GM12875 (cell line): ENCODE data around the gene SLC25A44.

ENCODE experiments used
- H3K4me3 ChIP-seq: one replicate; pipeline ENCODE4 v1.5.1; 2011; ENCODE audit warnings: low read depth, low read length, control low read depth
- CTCF ChIP-seq: IDR thresholded peaks from 2 replicates; pipeline ENCODE4 v1.5.1; 2011; ENCODE audit warnings: low read depth, mild to moderate bottlenecking, control low read depth, inconsistent platforms, low read length, moderate library complexity, borderline replicate concordance; ENCODE audit not compliant: insufficient read depth

The SLC25A44 gene

DNA sequence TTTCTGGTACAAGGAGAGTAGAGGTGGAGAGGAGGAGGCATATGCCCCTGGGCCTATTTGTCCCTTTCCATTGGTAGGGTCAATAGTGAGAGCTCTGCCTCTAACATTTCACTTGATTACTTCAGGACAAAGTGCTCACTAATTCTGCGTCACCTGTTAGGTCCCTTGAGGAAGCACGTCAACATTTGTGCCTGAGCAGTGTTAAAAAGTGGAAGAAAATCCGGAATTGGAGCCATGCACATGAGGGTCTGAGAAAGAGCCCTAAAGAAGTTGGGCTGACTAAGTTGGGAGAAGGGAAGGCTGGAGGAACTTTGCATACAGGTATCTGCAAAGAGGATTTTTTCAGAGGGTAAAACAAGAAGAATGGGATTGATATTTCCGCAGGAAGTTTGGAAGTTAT is 1.9 kb downstream of the SLC25A44 start:
- TF ChIP-seq CTCF = no peak
- H3K4me3 ChIP-seq = no peak overlapping the region

DNA sequence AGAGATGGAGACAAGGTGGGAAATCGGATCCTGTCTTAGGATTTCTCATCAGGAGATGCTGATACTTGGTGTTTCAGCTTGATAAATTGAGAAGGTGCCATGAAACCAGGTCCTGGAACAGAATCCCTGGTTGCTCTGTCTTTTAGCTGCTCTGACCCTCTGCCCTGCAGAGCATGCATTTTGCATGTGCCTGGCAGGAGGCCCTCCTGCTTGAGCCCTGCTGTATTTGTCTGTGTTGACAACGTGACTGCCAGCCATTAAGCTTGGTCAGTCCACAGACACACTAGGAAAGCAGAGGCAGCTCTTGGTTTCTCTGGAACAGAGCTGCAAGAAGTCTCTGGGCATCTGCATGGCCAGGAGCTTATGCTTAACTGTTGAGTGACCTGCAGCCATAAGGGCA is 2.5 kb downstream of the SLC25A44 start:
- H3K4me3 ChIP-seq = no peak overlapping the region
- no peak for TF ChIP-seq CTCF

- no peak overlapping the region for H3K4me3 ChIP-seq
- no peak for TF ChIP-seq CTCF
These were observed 5.0 kb downstream of the SLC25A44 start for GRCh38 chr1:156198831-156199349.

- H3K4me3 ChIP-seq = no peak overlapping the region
These were observed 6.1 kb downstream of the SLC25A44 start for GRCh38 chr1:156200044-156200443.

GRCh38 chr1:156203331-156203730 is 9.4 kb downstream of the SLC25A44 start:
- no peak overlapping the region for H3K4me3 ChIP-seq
- no peak for TF ChIP-seq CTCF

More at GRCh38 chr1:156200044-156200443, 6.1 kb downstream of the SLC25A44 start:
- TF ChIP-seq CTCF = no peak

- no peak overlapping the region for H3K4me3 ChIP-seq
- no peak for TF ChIP-seq CTCF
These were observed 10.8 kb downstream of the SLC25A44 start for GRCh38 chr1:156204686-156205085.

GRCh38 chr1:156211243-156211642 is 17.3 kb downstream of the SLC25A44 start:
- TF ChIP-seq CTCF = no peak
- no peak overlapping the region for H3K4me3 ChIP-seq
